HG03558 (cell line): ENCODE data around the gene GOLGA6L7.
"Not testable (repeated sequence)": the region's sequence is repeated elsewhere in the genome, so short reads cannot be mapped to it uniquely, and the experiment has no call there.

Experiments used
- ATAC-seq: cut with Tn5 transposase; IDR thresholded peaks from one replicate; pipeline ENCODE4 v1.9.1; 2021; ENCODE audit warnings: moderate number of reproducible peaks; ENCODE audit not compliant: unreplicated experiment; ENCODE audit errors: extremely low read depth

The GOLGA6L7 gene

GRCh38 chr15:28885128-28885629 lies 36.7 kb upstream of the GOLGA6L7 start:
- ATAC-seq: no peak

DNA sequence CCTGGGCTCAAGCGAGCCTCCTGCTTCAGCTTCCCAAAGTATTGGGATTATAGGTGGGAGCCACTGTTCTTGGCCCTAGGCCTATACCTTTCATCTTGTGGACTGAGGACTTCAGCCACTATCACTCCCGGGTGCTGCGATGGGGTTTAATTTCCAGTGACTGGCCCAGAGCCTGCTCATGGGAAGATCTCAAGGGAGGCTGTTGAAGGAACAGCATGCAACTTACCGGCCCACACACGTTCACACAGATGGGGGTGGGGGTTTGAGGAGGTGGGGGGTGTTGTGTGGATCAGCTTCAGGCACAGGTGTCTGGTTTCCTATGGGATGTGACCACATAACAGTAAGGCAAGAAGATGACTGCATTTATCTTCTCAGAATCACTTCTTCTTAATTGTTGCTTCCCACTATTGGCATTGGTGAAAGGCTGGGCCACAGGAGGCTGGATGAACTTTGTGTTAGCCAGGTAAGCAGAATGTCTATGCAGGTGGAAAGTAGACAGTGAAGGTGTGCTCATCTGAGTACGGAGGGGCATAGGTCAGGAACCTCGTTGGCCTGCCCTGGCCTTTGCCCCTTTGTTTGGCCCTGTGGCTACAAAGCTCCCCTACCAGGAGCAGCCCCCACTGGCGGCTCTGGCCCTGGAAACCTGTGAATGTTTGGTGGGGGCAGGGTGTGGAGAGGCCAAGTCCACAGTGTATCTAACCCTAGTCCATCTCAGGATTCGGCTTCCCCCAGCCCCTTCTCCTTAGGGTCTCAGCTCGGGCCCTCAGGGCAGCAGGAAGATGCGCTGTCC lies 35.9 kb upstream of the GOLGA6L7 start:
- no peak for ATAC-seq

- ATAC-seq: no peak
Observed at GRCh38 chr15:28881600-28881999, 33.2 kb upstream of the GOLGA6L7 start.

- ATAC-seq: no peak
Observed at GRCh38 chr15:28881170-28881569, 32.7 kb upstream of the GOLGA6L7 start.

DNA sequence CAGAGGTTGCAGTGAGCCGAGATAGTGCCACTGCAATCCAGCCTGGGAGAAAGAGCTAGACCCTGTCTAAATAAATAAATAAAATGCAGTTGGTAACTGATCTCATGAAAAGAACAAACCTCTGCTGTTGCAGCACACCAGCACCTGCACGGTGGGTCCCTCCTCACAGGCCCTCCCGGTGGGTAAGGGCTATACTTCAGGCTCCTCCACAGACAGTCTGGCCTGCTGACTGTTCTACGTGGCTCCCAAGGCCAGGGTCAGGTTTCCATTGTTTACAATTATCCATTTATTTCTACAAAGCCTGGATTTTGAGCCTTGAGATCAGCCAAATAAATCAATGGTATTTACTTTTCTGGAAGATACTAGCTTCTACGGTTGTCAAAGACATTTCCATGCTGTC lies 32.2 kb upstream of the GOLGA6L7 start:
- no peak for ATAC-seq

- ATAC-seq: no peak
Observed at GRCh38 chr15:28879551-28879950, 31.1 kb upstream of the GOLGA6L7 start.

DNA sequence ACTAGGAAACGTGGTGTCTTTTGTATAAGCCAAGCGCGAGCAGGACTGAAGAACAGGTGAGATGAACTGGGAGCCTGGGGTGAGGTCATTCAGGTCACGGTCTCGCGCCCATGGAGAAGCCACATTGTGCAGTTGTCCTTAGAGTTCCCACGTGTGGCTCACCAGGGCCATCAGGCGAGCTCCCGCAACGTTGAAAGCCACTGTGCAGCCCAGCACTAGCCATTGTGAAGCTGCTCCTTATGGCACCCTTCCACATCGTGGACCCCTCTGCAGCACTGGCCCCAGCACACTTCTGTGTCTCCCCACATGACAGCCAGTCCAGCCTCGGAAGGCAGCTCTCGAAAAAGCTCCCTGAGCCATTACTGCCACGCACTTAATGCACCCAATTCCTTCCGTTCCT lies 29.8 kb upstream of the GOLGA6L7 start:
- ATAC-seq: no peak

DNA sequence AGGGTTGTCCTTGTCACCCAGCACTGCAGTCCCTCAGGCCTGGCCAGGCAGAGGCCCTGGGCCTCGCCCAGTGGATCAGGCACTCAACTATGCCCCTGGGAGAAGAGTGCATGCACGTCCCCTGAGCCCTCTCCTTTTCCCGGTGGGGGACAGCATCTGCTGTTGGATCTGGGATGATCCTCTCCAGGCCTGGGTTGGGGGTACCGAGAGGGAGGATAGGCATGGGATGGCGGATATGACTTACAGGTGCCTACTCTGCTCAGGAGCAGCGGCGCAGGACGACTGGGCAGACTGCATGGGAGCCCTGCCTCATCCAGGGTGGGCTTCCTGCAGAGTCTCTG lies 28.4 kb upstream of the GOLGA6L7 start:
- no peak for ATAC-seq

- no peak for ATAC-seq
Observed at GRCh38 chr15:28876131-28876844, 27.8 kb upstream of the GOLGA6L7 start.

GRCh38 chr15:28875461-28876000 lies 27.1 kb upstream of the GOLGA6L7 start:
- ATAC-seq: no peak

- no peak for ATAC-seq
Observed at GRCh38 chr15:28873585-28874190, 25.2 kb upstream of the GOLGA6L7 start.

- ATAC-seq: no peak
Observed at GRCh38 chr15:28873006-28873405, 24.6 kb upstream of the GOLGA6L7 start.

GRCh38 chr15:28871168-28871567 lies 22.7 kb upstream of the GOLGA6L7 start:
- no peak for ATAC-seq

DNA sequence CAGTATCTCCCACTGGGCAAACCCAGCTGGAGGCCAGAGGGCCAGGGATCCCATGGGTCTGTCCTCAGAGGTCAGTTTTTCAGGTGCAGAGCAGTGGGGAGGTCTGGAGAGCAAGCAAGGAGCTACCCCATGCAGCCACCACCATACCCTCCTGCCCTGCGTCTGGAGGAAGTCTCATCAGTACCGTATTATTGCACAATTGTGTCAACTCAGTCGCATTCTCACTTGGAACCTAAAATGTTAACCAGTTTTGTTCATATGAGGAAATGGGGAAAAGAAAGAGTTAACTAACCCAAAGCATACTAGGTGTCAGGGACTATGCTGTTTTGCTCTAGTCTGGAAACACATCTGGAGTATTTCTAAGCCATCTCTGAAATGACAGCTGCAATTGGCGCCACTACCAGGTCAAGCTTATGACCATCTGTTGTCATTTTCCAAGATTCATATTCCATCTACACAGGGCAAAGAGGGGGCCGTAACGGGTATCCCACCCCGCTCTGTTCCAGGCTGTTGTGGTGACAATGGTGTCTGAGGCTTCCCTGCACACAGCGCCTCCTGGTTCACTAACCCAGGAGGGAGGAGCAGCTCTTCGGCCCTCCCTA lies 20.4 kb upstream of the GOLGA6L7 start:
- no peak for ATAC-seq

- not testable (repeated sequence) for ATAC-seq
Observed at GRCh38 chr15:28861589-28862293, 13.3 kb upstream of the GOLGA6L7 start.

- ATAC-seq: no peak
Observed at GRCh38 chr15:28861031-28861534, 12.6 kb upstream of the GOLGA6L7 start.

GRCh38 chr15:28854578-28854977 lies 6.1 kb upstream of the GOLGA6L7 start:
- ATAC-seq: not testable (repeated sequence)

GRCh38 chr15:28853654-28854053 lies 5.2 kb upstream of the GOLGA6L7 start:
- not testable (repeated sequence) for ATAC-seq

GRCh38 chr15:28849766-28850165 lies 1.3 kb upstream of the GOLGA6L7 start:
- not testable (repeated sequence) for ATAC-seq

GRCh38 chr15:28849271-28849670 lies 827 bp upstream of the GOLGA6L7 start:
- not testable (repeated sequence) for ATAC-seq
